H9 (cell line): ENCODE measurements around the gene SULT1A1. TPM values are rescaled to one million over a fixed set of nuclear protein-coding genes. Genes with fewer than 3 reads are reported as not detected.

ENCODE experiments used
- DNase-seq: peaks from one replicate; pipeline ENCODE4 v3.0.0-alpha.2; 2017
- H2AFZ ChIP-seq: one replicate; pipeline ENCODE4 v1.6.1; 2013; ENCODE audit warnings: mild to moderate bottlenecking, low read length, control low read depth, moderate library complexity
- H2AK5ac ChIP-seq: 2 replicates; pipeline ENCODE4 v1.6.1; 2013; ENCODE audit warnings: low read length, control low read depth, mixed read lengths; ENCODE audit not compliant: insufficient read length
- H2BK120ac ChIP-seq: one replicate; pipeline ENCODE4 v1.6.1; 2013; ENCODE audit warnings: low read depth, mild to moderate bottlenecking, low read length, control low read depth, inconsistent platforms; ENCODE audit not compliant: poor library complexity, severe bottlenecking
- H2BK12ac ChIP-seq: 2 replicates; pipeline ENCODE4 v1.6.1; 2013; ENCODE audit warnings: low read length, control low read depth, mixed read lengths, low read depth; ENCODE audit not compliant: insufficient read length
- H2BK15ac ChIP-seq: 2 replicates; pipeline ENCODE4 v1.6.1; 2013; ENCODE audit warnings: low read depth, low read length, control low read depth
- H2BK20ac ChIP-seq: one replicate; pipeline ENCODE4 v1.6.1; 2013; ENCODE audit warnings: low read depth, mild to moderate bottlenecking, low read length, control low read depth, inconsistent platforms; ENCODE audit not compliant: poor library complexity, severe bottlenecking
- H2BK5ac ChIP-seq: 2 replicates; pipeline ENCODE4 v1.6.1; 2013; ENCODE audit warnings: low read length, control low read depth, mixed read lengths; ENCODE audit not compliant: insufficient read length
- H3K14ac ChIP-seq: 2 replicates; pipeline ENCODE4 v1.6.1; 2013; ENCODE audit warnings: low read length, control low read depth; ENCODE audit not compliant: insufficient read depth
- H3K18ac ChIP-seq: 2 replicates; pipeline ENCODE4 v1.6.1; 2013; ENCODE audit warnings: low read depth, mild to moderate bottlenecking, mixed read lengths, low read length, control low read depth; ENCODE audit not compliant: insufficient read length
- H3K23ac ChIP-seq: 2 replicates; pipeline ENCODE4 v1.6.1; 2013; ENCODE audit warnings: low read length, control low read depth, mixed read lengths, low read depth; ENCODE audit not compliant: insufficient read length
- H3K23me2 ChIP-seq: 2 replicates; pipeline ENCODE4 v1.6.1; 2013; ENCODE audit warnings: low read depth, mild to moderate bottlenecking, mixed read lengths, low read length, control low read depth; ENCODE audit not compliant: insufficient read length, poor library complexity, severe bottlenecking
- H3K27ac ChIP-seq: 2 replicates; pipeline ENCODE4 v1.5.1; 2013; ENCODE audit warnings: low read length, control low read depth, mixed read lengths, low read depth; ENCODE audit not compliant: insufficient read length
- H3K27me3 ChIP-seq: 2 replicates; pipeline ENCODE4 v1.6.1; 2013; ENCODE audit warnings: low read length, control low read depth, inconsistent platforms; ENCODE audit not compliant: insufficient read depth
- H3K4ac ChIP-seq: 2 replicates; pipeline ENCODE4 v1.6.1; 2013; ENCODE audit warnings: low read depth, mild to moderate bottlenecking, control low read depth, inconsistent platforms, low read length, moderate library complexity
- H3K4me1 ChIP-seq: 2 replicates; pipeline ENCODE4 v1.6.1; 2013; ENCODE audit warnings: low read length, control low read depth, inconsistent platforms; ENCODE audit not compliant: insufficient read depth
- H3K4me2 ChIP-seq: 2 replicates; pipeline ENCODE4 v1.6.1; 2013; ENCODE audit warnings: low read length, control low read depth, mixed read lengths; ENCODE audit not compliant: insufficient read length, insufficient read depth
- H3K56ac ChIP-seq: 2 replicates; pipeline ENCODE4 v1.6.1; 2013; ENCODE audit warnings: low read depth, mild to moderate bottlenecking, mixed read lengths, low read length, control low read depth; ENCODE audit not compliant: insufficient read length
- H3K79me1 ChIP-seq: 2 replicates; pipeline ENCODE4 v1.6.1; 2013; ENCODE audit warnings: low read depth, mild to moderate bottlenecking, moderate library complexity, low read length, control low read depth, inconsistent platforms; ENCODE audit not compliant: insufficient read depth, poor library complexity, severe bottlenecking
- H3K79me2 ChIP-seq: 2 replicates; pipeline ENCODE4 v1.6.1; 2013; ENCODE audit warnings: low read length, control low read depth, inconsistent platforms; ENCODE audit not compliant: insufficient read depth
- H3K9ac ChIP-seq: 2 replicates; pipeline ENCODE4 v1.6.1; 2013; ENCODE audit warnings: low read length, control low read depth, mixed read lengths; ENCODE audit not compliant: insufficient read length; ENCODE audit errors: extremely low read depth
- H3K9me3 ChIP-seq: one replicate; pipeline ENCODE4 v1.6.1; 2013; ENCODE audit warnings: low read depth, low read length, inconsistent platforms; ENCODE audit not compliant: control insufficient read depth
- H3T11ph ChIP-seq: one replicate; pipeline ENCODE4 v1.6.1; 2013; ENCODE audit warnings: mild to moderate bottlenecking, low read length, control low read depth, inconsistent platforms
- H4K20me1 ChIP-seq: one replicate; pipeline ENCODE4 v1.6.1; 2013; ENCODE audit not compliant: control insufficient read depth, insufficient read length, insufficient read depth
- H4K5ac ChIP-seq: 2 replicates; pipeline ENCODE4 v1.6.1; 2013; ENCODE audit warnings: low read depth, mild to moderate bottlenecking, mixed read lengths, low read length, control low read depth; ENCODE audit not compliant: insufficient read length
- H4K8ac ChIP-seq: replicated peaks from 2 replicates; pipeline ENCODE4 v1.6.1; 2013; ENCODE audit warnings: low read length, control low read depth, mixed read lengths, low read depth; ENCODE audit not compliant: insufficient read length
- H4K91ac ChIP-seq: 2 replicates; pipeline ENCODE4 v1.6.1; 2013; ENCODE audit warnings: low read depth, mild to moderate bottlenecking, moderate library complexity, mixed read lengths, low read length, control low read depth; ENCODE audit not compliant: insufficient read length
- H3K27ac Mint-ChIP-seq, 3 experiments: 2 replicates in 2 of 3; 3 replicates in 1 of 3; pipeline ENCODE4 v1.8.0; 2020 to 2021; ENCODE audit warnings: mixed read lengths in 3 of 3, mild to moderate bottlenecking in 1 of 3, moderate library complexity in 1 of 3
- H3K27me3 Mint-ChIP-seq: 2 replicates; pipeline ENCODE4 v1.8.0; 2021; ENCODE audit warnings: low read depth, mild to moderate bottlenecking, moderate library complexity, mixed read lengths
- H3K36me3 Mint-ChIP-seq, 3 experiments: 2 replicates in 2 of 3; 3 replicates in 1 of 3; pipeline ENCODE4 v1.8.0; 2020 to 2021; ENCODE audit warnings: low read depth in 3 of 3, mixed read lengths in 3 of 3; ENCODE audit not compliant: insufficient read depth in 1 of 3
- H3K4me1 Mint-ChIP-seq, 2 experiments: 2 replicates each; pipeline ENCODE4 v1.8.0; 2020; ENCODE audit warnings: mixed read lengths in 2 of 2
- H3K4me3 Mint-ChIP-seq, 2 experiments: 2 replicates in 1 of 2; 3 replicates in 1 of 2; pipeline ENCODE4 v1.8.0; 2020 to 2021; ENCODE audit warnings: mild to moderate bottlenecking in 2 of 2, mixed read lengths in 2 of 2, moderate library complexity in 1 of 2
- H3K9me3 Mint-ChIP-seq, 2 experiments: 2 replicates in 1 of 2; 3 replicates in 1 of 2; pipeline ENCODE4 v1.8.0; 2020; ENCODE audit warnings: mild to moderate bottlenecking in 2 of 2, mixed read lengths in 2 of 2, moderate library complexity in 1 of 2
- CTCF ChIP-seq: fragments of 200-600 bp; sonication (generic); conservative IDR thresholded peaks from 3 replicates; pipeline ENCODE4 v1.8.0; 2021; ENCODE audit warnings: antibody characterized with exemption, mild to moderate bottlenecking
- WGBS: extraction: QIAGEN DNeasy Blood & Tissue Kit; methylation state at CpG from one replicate; pipeline ENCODE4 v1.1.7; 2013; ENCODE audit warnings: missing lambda C conversion rate, low lambda C conversion rate, mixed read lengths; ENCODE audit not compliant: insufficient read length; ENCODE audit errors: extremely low coverage; 5-methylcytosine and 5-hydroxymethylcytosine counted together
- total RNA-seq: library from RNA; stranded (reverse); gene quantifications from 2 replicates; pipeline ENCODE4 v1.2.1, GENCODE V29; 2021

SULT1A1 gene
- total RNA-seq, 1 experiment from 2014 or later: 4.8 TPM

GRCh38 chr16:28558456-28558855 is 51.4 kb downstream of the SULT1A1 start:
- WGBS: no CpG with 5 or more reads among the region's 3 CpGs
- no peaks in the 10 kb centered on the region for H3K9me3 ChIP-seq
- H3K36me3 Mint-ChIP-seq: peaks cover 10 to 22% (median 16%) of the 10 kb centered on the region in 3 experiments
- no peak for TF ChIP-seq CTCF
- H4K5ac ChIP-seq: no peak overlapping the region
- peaks cover 5% of the 10 kb centered on the region in 2 experiments for H3K4me1 Mint-ChIP-seq
- no peak overlapping the region for H2BK12ac ChIP-seq
- no peak overlapping the region for H4K91ac ChIP-seq
- no peak overlapping the region for H2BK120ac ChIP-seq
- H3K27me3 Mint-ChIP-seq: no peaks in the 10 kb centered on the region
- no peak overlapping the region for H2BK5ac ChIP-seq
- H3T11ph ChIP-seq: no peak overlapping the region
- no peak overlapping the region for H2BK15ac ChIP-seq
- H3K4ac ChIP-seq: no peak overlapping the region
- H3K27ac Mint-ChIP-seq: no peak overlapping the region
- no peaks in the 10 kb centered on the region for H3K23me2 ChIP-seq
- H3K4me2 ChIP-seq: no peak overlapping the region
- no peaks in the 10 kb centered on the region for H3K27me3 ChIP-seq
- no peaks in the 10 kb centered on the region for H4K20me1 ChIP-seq
- H3K79me2 ChIP-seq: no peaks in the 10 kb centered on the region
- H3K4me3 Mint-ChIP-seq: no peak overlapping the region
- H3K79me1 ChIP-seq: no peaks in the 10 kb centered on the region
- no peaks in the 10 kb centered on the region for H3K4me1 ChIP-seq
- no peak overlapping the region for H3K18ac ChIP-seq
- no peak for DNase-seq
- H2AFZ ChIP-seq: no peak overlapping the region
- H3K27ac ChIP-seq: no peak overlapping the region
- H3K56ac ChIP-seq: no peak overlapping the region
- no peak overlapping the region for H2AK5ac ChIP-seq
- H2BK20ac ChIP-seq: no peak overlapping the region
- H3K14ac ChIP-seq: no peak overlapping the region
- no peaks in the 10 kb centered on the region for H3K9me3 Mint-ChIP-seq
- no peak overlapping the region for H3K23ac ChIP-seq
- no peak overlapping the region for H4K8ac ChIP-seq
- H3K9ac ChIP-seq: no peak overlapping the region
